ENCODE results near the gene TMEM231.
"Not testable (repeated sequence)": the region's sequence is repeated elsewhere in the genome, so short reads cannot be mapped to it uniquely, and the experiment has no call there.

The TMEM231 gene

DNA sequence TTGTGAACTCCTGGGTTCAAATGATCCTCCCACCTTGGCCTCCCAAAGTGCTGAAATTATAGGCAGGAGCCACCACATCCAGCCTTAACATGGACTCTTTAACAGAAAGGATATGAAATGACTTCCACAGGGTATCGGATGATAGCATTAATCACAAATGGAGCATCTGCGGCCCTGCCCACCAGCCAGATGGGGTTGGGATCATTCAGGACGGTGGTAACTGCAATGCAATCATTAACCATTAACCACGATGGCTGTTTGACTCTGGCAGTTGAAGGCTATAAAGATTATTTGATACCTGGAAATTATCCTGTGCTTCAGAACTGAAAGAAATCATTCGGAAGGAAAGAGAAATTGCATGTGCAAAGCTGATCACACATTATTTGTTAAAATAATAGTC is 14.8 kb downstream of the TMEM231 start:
- TF ChIP-seq, protein P1, sequence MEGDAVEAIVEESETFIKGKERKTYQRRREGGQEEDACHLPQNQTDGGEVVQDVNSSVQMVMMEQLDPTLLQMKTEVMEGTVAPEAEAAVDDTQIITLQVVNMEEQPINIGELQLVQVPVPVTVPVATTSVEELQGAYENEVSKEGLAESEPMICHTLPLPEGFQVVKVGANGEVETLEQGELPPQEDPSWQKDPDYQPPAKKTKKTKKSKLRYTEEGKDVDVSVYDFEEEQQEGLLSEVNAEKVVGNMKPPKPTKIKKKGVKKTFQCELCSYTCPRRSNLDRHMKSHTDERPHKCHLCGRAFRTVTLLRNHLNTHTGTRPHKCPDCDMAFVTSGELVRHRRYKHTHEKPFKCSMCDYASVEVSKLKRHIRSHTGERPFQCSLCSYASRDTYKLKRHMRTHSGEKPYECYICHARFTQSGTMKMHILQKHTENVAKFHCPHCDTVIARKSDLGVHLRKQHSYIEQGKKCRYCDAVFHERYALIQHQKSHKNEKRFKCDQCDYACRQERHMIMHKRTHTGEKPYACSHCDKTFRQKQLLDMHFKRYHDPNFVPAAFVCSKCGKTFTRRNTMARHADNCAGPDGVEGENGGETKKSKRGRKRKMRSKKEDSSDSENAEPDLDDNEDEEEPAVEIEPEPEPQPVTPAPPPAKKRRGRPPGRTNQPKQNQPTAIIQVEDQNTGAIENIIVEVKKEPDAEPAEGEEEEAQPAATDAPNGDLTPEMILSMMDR (IDR thresholded peaks at IDR 0.05; ENCODE audit: extremely low read depth, insufficient read depth, missing control alignments), result no peak

DNA sequence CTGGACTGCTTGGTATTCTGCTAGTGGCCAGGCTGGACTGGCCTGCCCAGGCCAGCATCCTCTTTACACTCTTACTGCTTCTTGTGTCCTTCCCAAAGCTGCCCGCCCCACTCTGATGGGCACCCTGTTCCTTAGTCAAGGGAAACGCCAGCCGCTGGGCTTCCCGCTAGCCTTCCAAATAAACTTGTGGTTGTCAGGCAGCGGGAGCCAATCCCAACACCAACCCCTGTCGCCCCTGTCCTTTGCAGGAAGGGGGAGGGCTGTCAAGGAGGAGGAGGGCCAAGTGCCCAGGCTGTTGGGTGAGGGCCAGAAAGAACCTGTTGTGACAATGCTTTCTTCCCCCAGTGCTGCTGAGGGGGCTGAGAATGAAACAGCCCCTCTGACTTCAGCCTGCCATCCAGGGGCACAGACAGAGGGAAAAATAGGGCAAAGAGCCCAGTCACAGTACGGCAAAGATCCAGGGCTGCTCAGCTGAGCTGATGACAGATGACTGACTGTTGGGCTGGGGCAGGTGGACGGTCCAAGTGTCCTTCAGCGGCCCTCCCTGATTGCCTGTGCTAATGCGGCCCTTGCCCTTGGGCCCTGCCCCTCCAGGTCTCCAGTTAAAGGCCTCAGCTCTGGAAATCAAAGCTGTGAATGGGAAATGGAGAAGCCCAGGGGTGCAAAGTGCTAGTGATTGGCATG is 17.0 kb downstream of the TMEM231 start:
- in situ Hi-C loops (cut with MboI; ENCODE audit: low pct_unique_long_range_greater_than_20kb, low sequenced_read_pairs, unreplicated experiment); DNase-seq (ENCODE audit: low spot score): not testable (repeated sequence)

More for the DNA sequence above, 14.8 kb downstream of the TMEM231 start:
- DNase-seq (ENCODE audit: low spot score), result no peak
- in situ Hi-C loops (cut with MboI; ENCODE audit: low pct_unique_long_range_greater_than_20kb, low sequenced_read_pairs, unreplicated experiment), result no loop called here

DNA sequence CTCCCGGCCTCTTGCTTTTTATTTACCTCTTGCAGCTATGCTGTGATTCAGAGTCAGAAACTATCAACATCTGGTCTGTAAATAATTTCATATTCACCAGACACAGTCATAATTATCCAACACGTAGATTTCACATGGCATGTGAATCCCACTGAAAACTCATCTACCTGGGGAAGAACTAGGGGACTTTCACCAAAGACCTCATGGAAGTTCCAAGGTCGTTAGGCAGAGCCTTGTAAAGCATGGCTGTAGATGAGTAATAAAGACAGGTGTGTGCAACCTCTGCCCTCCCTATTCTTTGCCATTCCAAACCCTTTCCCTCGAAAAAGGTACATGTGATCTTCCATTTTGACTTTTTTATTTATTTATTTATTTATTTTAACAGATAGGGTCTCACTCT is 18.3 kb downstream of the TMEM231 start:
- DNase-seq (ENCODE audit: low spot score), result no peak
- TF ChIP-seq, protein P1 (IDR thresholded peaks at IDR 0.05; ENCODE audit: extremely low read depth, insufficient read depth, missing control alignments), result no peak
- in situ Hi-C loops (cut with MboI; ENCODE audit: low pct_unique_long_range_greater_than_20kb, low sequenced_read_pairs, unreplicated experiment), result no loop called here

DNA sequence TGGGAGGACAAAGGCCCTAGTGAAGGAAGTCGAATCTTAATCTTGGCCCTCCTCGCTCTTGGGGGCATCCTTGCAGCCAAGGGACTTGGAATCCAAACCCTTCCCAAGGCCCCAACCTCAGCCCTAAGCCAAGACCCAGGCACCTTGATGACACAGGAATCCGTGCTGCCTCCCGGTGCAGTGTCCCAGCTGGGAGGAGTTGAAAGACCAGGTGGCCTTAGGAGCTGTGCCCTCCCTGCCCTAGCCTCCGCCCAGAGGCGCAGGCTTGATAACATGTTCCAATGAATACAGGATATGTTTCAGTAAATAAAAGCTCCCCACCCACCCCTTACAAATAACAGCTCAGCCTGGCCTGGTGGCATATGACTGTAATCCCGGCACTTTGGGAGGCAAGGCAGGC is 20.2 kb downstream of the TMEM231 start, which contains the start of gene CHST5:
CHST5 (minus strand) TSS at position 208 of the 400 bp plus-strand sequence. CDS start 5,724 bp downstream, outside the sequence.
- TF ChIP-seq, protein P1 (IDR thresholded peaks at IDR 0.05; ENCODE audit: extremely low read depth, insufficient read depth, missing control alignments), result no peak
- in situ Hi-C loops (cut with MboI; ENCODE audit: low pct_unique_long_range_greater_than_20kb, low sequenced_read_pairs, unreplicated experiment), result no loop called here
- no peak for DNase-seq (ENCODE audit: low spot score)

DNA sequence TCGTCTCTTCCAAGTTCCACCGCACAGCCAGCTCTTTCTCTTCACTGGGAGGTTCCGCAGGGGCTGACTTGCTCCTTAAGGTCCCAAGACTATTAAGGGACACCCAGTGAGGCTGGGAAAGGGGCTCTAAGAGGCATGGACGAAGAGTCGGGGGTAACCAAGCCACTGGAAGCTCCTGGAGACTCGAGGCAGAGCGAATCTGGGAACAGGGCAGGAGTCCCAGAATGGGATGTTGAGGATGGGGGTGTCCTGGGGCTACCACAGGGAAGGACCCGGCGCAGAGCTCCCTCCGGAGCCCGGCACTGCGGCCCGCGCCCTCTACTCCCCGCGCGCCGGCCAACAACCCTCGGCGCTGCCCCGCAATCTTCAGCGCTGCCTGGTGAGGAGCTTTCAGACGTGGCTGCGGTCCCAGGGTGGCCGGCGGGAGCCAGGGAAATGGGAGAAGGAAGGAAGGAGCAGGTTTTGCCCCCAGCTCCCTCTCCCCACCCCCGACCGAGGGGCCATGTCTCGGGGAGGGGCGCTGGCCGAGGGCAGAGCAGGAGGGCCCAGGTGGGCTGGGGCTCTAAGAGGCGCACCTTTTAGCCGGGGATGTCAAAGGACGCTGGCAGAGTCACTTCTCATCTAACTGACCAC is 20.7 kb downstream of the TMEM231 start:
- TF ChIP-seq, protein P1 (IDR thresholded peaks at IDR 0.05; ENCODE audit: extremely low read depth, insufficient read depth, missing control alignments), result no peak
- in situ Hi-C loops (cut with MboI; ENCODE audit: low pct_unique_long_range_greater_than_20kb, low sequenced_read_pairs, unreplicated experiment), result no loop called here
- DNase-seq (ENCODE audit: low spot score), result no peak

DNA sequence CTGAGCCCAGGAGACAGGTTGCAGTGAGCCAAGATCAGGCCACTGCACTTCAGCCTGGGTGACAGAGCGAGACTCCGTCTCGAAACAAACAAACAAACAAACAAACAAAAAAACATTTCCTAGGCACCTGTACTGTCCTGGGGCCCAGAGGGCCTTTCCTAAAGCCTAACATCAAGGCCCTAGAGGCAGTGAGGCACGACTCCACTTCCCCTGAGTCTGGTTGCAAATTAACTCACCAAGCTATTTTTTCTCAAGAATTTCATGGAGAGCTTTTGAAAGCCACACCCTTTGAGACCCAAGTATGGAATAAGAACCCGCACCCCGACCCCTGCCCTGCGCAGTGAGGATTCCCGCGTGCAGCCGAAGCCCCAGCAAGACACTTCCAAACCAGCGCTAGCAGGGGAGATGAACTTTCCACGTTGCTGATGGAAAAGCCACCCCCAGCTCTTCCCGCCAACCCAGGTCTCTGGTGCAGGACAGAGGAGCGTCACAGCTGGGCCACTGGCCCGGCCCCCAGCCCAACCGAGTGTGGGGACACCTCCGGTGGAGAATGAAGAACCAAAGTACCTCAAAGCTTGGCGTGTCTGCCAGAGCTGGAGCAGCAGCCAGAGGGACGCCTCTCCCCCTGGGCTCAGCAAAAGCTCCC is 21.4 kb downstream of the TMEM231 start:
- in situ Hi-C loops (cut with MboI; ENCODE audit: low pct_unique_long_range_greater_than_20kb, low sequenced_read_pairs, unreplicated experiment), result no loop called here

More for the DNA sequence above, 21.4 kb downstream of the TMEM231 start:
- TF ChIP-seq, protein P1 (IDR thresholded peaks at IDR 0.05; ENCODE audit: extremely low read depth, insufficient read depth, missing control alignments), result no peak
- no peak for DNase-seq (ENCODE audit: low spot score)

All from GM13977 (cell line).